NOMO-1 (cell line): ENCODE results near the gene CCL8.
"Not testable (repeated sequence)": the region's sequence is repeated elsewhere in the genome, so short reads cannot be mapped to it uniquely, and the experiment has no call there.

Source experiments
- DNase-seq, 2 experiments: peaks; one replicate each; lab custom pipeline; 2025; ENCODE audit not compliant: unreplicated experiment in 2 of 2; lab: John Stamatoyannopoulos, UW

The CCL8 gene

GRCh38 chr17:34312080-34312479 lies 7.2 kb upstream of the CCL8 start:
- peak in 1 of 2 experiments; percentile 20 for DNase-seq

GRCh38 chr17:34313164-34313563 lies 6.1 kb upstream of the CCL8 start:
- DNase-seq, result no peak

- peak; percentile 47 to 79 for DNase-seq
Measured at GRCh38 chr17:34314279-34314678, 5.0 kb upstream of the CCL8 start.

GRCh38 chr17:34318474-34318873 lies 761 bp upstream of the CCL8 start:
- peak in 1 of 2 experiments; percentile 20 for DNase-seq

- DNase-seq, result no peak
Measured at GRCh38 chr17:34321964-34322363, 2.7 kb downstream of the CCL8 start.

- not testable (repeated sequence) for DNase-seq
Measured at GRCh38 chr17:34327580-34327979, 8.3 kb downstream of the CCL8 start.

GRCh38 chr17:34337701-34338100 lies 18.5 kb downstream of the CCL8 start:
- no peak for DNase-seq

GRCh38 chr17:34339138-34339770 lies 20.0 kb downstream of the CCL8 start:
- DNase-seq, result no peak

GRCh38 chr17:34341916-34342315 lies 22.7 kb downstream of the CCL8 start:
- DNase-seq, result no peak

GRCh38 chr17:34347063-34347462 lies 27.8 kb downstream of the CCL8 start:
- no peak for DNase-seq

GRCh38 chr17:34349751-34350150 lies 30.5 kb downstream of the CCL8 start:
- DNase-seq, result no peak

GRCh38 chr17:34351096-34351495 lies 31.9 kb downstream of the CCL8 start:
- no peak for DNase-seq

GRCh38 chr17:34352191-34352590 lies 33.0 kb downstream of the CCL8 start:
- DNase-seq, result no peak

- DNase-seq, result no peak
Measured at GRCh38 chr17:34354637-34355036, 35.4 kb downstream of the CCL8 start.

GRCh38 chr17:34356194-34356593 lies 37.0 kb downstream of the CCL8 start, which contains the start of gene CCL13:
Gene CCL13 (plus strand): TSS chr17:34356480. CDS start chr17:34356527, 47 bp downstream.
- DNase-seq, result no peak

- no peak for DNase-seq
Measured at GRCh38 chr17:34357398-34357797, 38.2 kb downstream of the CCL8 start.

GRCh38 chr17:34358631-34359030 lies 39.4 kb downstream of the CCL8 start:
- no peak for DNase-seq

- DNase-seq, result no peak
Measured at GRCh38 chr17:34360601-34361270, 41.5 kb downstream of the CCL8 start.

- peak; percentile 73 to 83 for DNase-seq
Measured at GRCh38 chr17:34361478-34362061, 42.3 kb downstream of the CCL8 start.

GRCh38 chr17:34363183-34363661 lies 44.0 kb downstream of the CCL8 start, which contains the start of gene CCL1:
Gene CCL1 (minus strand): TSS chr17:34363233. CDS start chr17:34363161, 72 bp downstream.
- no peak for DNase-seq

GRCh38 chr17:34364751-34365150 lies 45.5 kb downstream of the CCL8 start:
- DNase-seq, result no peak

GRCh38 chr17:34365340-34365739 lies 46.1 kb downstream of the CCL8 start:
- peak; percentile 61 to 75 for DNase-seq
